Retina (tissue), 1 donor: ENCODE measurements around the gene RPN2.
A peak's percentile ranks its signal among the peaks of the same experiment; 100 is the strongest.

Experiments used
- DNase-seq: peaks from one replicate; pipeline ENCODE4 v3.0.0-alpha.2; 2016

The RPN2 gene

GRCh38 chr20:37244572-37244957, 65.4 kb downstream of the RPN2 start:
- no peak for DNase-seq

GRCh38 chr20:37245216-37246150, 66.4 kb downstream of the RPN2 start:
- peak; percentile 81 for DNase-seq

DNA sequence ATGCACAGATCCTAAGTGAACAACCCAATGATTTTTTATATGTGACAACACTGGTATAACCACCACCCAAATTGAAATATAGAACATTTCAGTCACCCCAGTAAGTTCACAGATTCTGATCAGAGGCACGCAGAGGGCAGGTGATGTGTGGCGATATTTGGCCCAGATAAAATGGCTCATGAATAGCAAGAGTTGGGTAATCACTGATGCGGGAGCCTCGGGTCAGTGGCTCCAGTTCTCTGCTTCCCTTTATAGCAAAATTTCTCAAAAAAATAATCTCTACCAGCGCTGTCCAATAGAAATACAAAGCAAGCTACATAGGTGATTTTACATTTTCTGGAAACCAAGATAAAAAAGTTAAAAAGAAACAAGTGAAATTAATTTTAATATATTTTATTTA, 67.6 kb downstream of the RPN2 start:
- DNase-seq: no peak

DNA sequence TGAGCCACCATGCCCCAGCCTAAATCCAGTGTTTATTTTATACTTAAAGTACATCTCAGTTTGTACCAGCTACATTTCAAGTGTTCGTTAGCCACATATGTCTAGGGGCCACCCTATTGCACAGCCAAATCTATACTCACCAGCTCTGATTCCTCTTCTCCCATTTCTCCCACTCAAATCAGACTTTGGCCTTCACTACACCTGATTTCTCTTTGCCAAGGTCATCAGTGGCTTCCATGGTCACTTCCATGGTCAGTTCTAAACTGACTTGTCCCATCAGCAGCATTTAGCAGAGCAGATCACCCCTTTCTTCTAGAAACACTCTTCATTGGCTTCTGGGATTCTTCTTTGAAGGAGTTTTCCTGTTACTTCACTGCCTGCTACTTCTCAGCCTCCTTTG, 68.4 kb downstream of the RPN2 start:
- DNase-seq: no peak

- no peak for DNase-seq
These were observed 70.2 kb downstream of the RPN2 start for GRCh38 chr20:37249304-37249703.

DNA sequence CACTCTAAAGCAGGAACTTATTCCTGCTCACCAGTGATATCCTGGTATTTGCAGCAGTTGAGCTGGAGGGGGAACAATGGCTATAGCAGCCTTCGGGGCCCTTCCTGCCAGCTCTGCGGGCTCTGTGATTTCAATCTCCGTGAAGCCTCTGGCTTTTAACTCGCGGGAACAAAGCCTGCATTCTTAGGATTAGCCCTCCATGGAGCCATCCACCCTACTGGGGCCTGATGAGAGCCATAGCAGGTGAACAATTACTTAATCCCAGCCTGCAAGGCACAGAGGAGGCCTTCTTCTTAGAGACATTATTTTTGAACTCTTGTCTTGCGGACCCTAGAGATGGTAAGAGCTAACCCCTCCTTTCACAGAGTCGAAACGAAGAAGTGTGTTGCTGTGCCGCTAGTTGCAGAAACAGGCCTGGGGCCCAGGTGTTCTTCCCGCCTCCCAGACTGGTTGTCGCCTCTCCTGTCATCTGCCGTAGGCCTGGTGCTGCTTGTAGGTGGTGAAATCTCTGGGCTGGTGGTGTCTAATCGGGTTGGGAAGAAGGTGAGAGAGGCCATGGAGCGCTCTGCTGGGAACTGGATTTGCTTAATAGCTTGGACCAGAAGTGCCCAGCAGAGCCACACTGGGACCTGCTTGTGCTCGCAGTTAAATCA, 72.8 kb downstream of the RPN2 start:
- peak; percentile 63 for DNase-seq

- DNase-seq: no peak
These were observed 74.0 kb downstream of the RPN2 start for GRCh38 chr20:37253087-37253486.

- DNase-seq: no peak
These were observed 75.2 kb downstream of the RPN2 start for GRCh38 chr20:37254114-37254878.

DNA sequence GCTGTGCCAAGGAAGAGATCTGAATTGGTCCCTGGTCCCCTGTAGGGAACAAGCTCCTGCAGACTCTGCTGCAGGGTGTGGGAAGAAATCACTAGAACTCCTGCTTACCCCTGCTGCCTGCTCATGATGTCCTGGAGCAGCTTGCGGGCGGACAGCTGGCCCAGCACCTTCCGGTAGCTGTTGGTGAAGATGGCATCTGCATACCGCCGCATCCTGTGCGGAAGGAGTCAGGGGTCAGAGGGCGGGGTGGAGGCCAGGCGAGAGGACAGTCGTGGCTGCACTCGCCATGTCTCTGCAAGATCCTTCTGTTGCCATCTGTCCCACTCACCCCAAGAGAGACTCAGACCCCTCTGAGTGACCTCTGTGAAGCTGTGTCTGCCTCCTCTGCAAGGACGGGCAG, 77.2 kb downstream of the RPN2 start:
- no peak for DNase-seq

DNA sequence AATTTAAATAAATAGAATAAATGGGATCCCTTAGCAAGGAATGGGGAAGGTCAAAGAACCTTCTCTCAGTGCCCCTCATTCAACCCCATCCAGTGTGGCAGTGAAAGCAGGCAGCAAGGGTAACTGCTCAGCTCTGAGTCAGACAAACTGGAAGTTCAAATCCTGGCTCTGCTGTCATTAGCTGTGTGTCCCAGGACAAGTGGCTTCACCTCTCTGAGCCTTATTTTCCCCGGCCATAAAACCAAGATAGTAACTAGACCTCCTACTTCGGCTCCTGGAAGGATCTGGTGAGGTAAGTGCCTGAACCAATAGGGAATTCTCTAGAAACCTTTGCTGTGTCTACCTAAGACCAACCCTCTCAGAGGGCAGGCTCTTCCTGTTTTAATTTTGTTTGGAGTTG, 78.4 kb downstream of the RPN2 start:
- DNase-seq: no peak

DNA sequence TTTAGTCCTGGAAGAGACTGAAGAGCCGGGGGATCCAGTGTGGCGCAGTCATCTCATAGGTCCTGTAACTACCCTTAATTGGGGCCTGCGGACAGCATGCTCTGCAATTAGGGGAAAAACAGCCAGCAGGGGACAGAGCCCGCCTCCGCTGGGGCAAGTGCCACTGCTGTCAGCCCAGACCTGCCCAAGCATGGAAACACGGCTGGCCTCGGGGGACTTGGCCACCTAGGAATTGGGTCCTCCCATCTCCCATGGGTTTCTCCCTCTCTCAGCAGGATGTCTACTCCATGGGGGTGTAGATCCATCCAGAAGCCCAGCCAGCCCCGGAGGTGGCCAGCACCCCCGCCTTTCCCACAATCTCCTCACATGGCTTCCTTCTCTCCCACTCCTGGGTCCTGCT, 78.9 kb downstream of the RPN2 start:
- DNase-seq: peak; percentile 76

DNA sequence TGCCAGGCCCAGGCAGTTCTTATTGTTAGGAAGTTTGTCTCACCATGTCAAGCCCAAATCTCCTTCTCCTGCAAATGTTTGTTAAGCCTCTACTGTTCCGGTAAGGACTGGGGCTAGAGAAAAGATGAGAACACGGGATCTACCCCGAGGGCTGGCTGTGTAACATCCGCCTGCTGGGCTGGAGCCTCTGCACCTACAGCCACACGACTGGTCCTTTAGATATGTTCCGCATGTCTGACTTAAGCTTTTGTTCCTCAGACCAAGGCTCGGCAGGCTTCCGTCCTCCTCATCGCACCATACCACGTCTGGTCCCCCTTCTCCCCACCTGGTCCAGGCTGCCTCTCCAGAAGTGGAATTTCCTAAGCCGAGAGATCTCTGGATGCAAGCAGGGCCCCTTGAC, 79.9 kb downstream of the RPN2 start:
- no peak for DNase-seq

GRCh38 chr20:37259865-37260264, 80.7 kb downstream of the RPN2 start:
- no peak for DNase-seq

- no peak for DNase-seq
These were observed 81.8 kb downstream of the RPN2 start for GRCh38 chr20:37260923-37261322.

DNA sequence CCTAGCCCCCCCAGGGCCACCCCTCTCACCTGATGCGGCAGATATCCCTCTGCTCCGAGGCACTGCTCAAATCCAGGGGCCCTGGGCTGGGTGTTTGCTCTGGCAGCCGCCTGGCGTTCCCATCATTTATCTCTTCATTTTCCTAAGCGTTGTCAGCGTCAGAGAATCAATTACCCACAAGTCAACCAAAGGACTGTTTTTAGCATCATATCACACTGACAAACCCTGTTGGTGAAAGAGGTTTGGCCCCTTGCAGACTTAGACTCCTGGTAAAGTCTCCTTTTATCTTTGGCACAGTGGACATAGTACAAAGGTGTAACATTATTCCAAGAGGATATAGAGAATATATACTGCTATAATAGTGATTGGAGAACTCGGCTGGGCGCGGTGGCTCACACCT, 82.6 kb downstream of the RPN2 start, which contains the start of gene GHRH:
Gene GHRH, minus strand, starts transcription at position 101 of the 400 bp plus-strand sequence. CDS start 4,925 bp downstream, outside the sequence.
- DNase-seq: no peak

GRCh38 chr20:37262505-37262904, 83.4 kb downstream of the RPN2 start:
- DNase-seq: no peak

GRCh38 chr20:37263686-37264085, 84.6 kb downstream of the RPN2 start:
- no peak for DNase-seq

GRCh38 chr20:37265152-37265551, 86.0 kb downstream of the RPN2 start:
- DNase-seq: no peak

GRCh38 chr20:37266940-37267666, 88.0 kb downstream of the RPN2 start:
- DNase-seq: no peak

DNA sequence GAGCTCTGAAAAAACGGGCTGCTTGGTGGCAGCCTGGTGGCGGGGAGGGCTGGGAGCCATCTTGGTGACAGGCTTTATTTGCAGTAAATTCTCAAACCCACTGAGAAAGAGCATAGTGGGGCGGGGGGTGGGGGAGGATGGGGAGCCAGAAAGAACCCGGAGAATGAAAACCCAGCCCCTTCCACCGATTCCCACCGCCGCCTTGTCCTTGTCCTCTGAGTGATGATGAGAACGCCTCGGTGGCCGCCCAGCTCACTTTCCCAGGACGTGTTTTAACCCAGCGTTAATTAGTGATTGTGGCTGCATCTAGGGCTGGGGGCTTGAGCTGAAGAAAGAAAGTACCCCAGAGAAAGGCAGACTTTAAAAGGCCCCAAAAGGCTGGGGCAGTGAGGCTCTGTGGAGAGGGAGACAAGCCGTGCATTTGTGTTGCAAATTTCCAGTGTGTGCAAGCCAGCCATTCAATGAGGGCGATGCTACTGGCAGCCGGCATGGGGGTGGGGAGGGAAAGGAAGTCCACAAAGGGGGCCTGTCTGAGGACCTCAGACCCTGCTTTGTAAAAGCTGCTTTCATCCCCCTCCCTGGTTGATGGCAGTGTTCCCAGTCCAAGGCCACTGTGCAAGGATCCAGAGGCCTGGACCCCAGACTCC, 88.7 kb downstream of the RPN2 start:
- DNase-seq: peak; percentile 64

DNA sequence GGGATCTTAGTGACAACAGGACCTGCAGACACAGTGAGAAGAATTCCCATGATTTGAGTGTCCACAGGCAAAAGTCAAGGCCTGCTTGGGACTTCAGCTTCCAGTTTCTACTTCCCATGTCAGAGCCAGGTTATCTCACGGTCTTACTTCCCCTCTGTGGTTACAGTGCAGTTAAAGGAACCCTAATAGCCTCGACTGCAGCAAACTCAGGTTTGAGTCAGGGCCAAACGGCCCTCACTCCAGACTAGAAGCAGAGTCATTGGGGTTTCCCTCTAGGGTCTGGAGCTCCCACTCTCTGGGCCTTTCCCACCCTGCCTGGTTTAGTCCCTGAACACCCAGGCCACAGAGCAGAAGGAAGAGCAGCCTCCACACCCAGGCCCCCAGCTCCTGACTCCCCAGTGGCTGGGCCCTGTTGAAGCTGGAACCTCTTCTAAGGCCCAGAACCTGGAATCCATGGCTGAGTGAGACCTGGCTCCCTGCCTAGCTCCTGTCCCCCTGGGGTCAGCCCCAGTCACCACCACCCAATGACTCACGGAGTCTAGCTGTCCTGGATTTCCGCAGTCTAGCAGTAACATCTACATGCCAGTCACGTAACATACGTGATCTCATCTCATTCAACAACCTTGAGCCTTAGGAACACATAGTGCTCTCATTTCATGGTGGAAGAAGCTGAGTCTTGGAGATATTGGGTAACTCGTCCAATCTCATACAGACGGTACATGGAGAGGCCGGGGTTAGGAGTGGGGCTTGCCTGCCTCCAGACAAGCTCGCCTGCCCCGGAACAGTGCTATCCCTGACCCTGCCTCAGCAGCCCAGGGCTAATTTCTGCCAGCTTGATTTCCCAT, 91.7 kb downstream of the RPN2 start:
- no peak for DNase-seq
